ENCODE data around the gene CYP4F11.

- TF ChIP-seq EZH2 (optimal IDR thresholded peaks at IDR 0.05; ENCODE audit: low read depth, low read length): no peak
- no peak for TF ChIP-seq CTCF (IDR thresholded peaks at IDR 0.05; ENCODE audit: low read length)
These were observed 28.0 kb upstream of the CYP4F11 start for GRCh38 chr19:15962319-15962718.
